Neural progenitor cell (in vitro differentiated cells): ENCODE measurements around the gene BAG1. TPM values are rescaled to one million over a fixed set of nuclear protein-coding genes. Genes with fewer than 3 reads are reported as not detected.

Source experiments
- DNase-seq: peaks from one replicate; pipeline ENCODE4 v3.0.0-alpha.2; 2016; ENCODE audit warnings: low spot score
- H2AFZ ChIP-seq: fragments of 200-600 bp; sonication (generic); replicated peaks from 2 replicates; pipeline ENCODE4 v1.6.1; 2016; ENCODE audit warnings: antibody characterized with exemption
- H3F3A ChIP-seq: fragments of 200-600 bp; sonication (generic); 2 replicates; pipeline ENCODE4 v1.6.1; 2016; ENCODE audit warnings: antibody characterized with exemption, low read depth
- H3K27ac ChIP-seq: fragments of 200-600 bp; sonication (generic); 2 replicates; pipeline ENCODE4 v1.5.1; 2016; ENCODE audit warnings: mild to moderate bottlenecking
- H3K27me3 ChIP-seq: fragments of 200-600 bp; sonication (generic); 2 replicates; pipeline ENCODE4 v1.6.1; 2016; ENCODE audit warnings: mild to moderate bottlenecking, moderate library complexity
- H3K36me3 ChIP-seq: fragments of 200-600 bp; sonication (generic); 2 replicates; pipeline ENCODE4 v1.5.1; 2016
- H3K4me1 ChIP-seq: fragments of 200-600 bp; sonication (generic); 2 replicates; pipeline ENCODE4 v1.6.1; 2016; ENCODE audit warnings: mixed run types
- H3K4me2 ChIP-seq: fragments of 200-600 bp; sonication (generic); 2 replicates; pipeline ENCODE4 v1.6.1; 2016
- H3K4me3 ChIP-seq: fragments of 200-600 bp; sonication (generic); 2 replicates; pipeline ENCODE4 v1.5.1; 2016
- H3K79me2 ChIP-seq: fragments of 200-600 bp; sonication (generic); 2 replicates; pipeline ENCODE4 v1.6.1; 2016; ENCODE audit warnings: low read depth
- H3K9ac ChIP-seq: fragments of 200-600 bp; sonication (generic); 2 replicates; pipeline ENCODE4 v1.6.1; 2016
- H3K9me3 ChIP-seq: fragments of 200-600 bp; sonication (generic); 2 replicates; pipeline ENCODE4 v1.5.1; 2016; ENCODE audit warnings: low read depth
- H4K20me1 ChIP-seq: fragments of 200-600 bp; sonication (generic); 2 replicates; pipeline ENCODE4 v1.6.1; 2016; ENCODE audit warnings: low read depth
- H3K27ac Mint-ChIP-seq: 3 replicates; pipeline ENCODE4 v1.8.0; 2021; ENCODE audit warnings: mixed read lengths
- H3K27me3 Mint-ChIP-seq: 2 replicates; pipeline ENCODE4 v1.8.0; 2022; ENCODE audit warnings: low read depth, mild to moderate bottlenecking, inconsistent platforms, moderate library complexity, mixed read lengths; ENCODE audit not compliant: insufficient read depth
- H3K36me3 Mint-ChIP-seq: 3 replicates; pipeline ENCODE4 v1.8.0; 2021; ENCODE audit warnings: mixed read lengths
- H3K4me1 Mint-ChIP-seq: 3 replicates; pipeline ENCODE4 v1.8.0; 2021; ENCODE audit warnings: mixed read lengths
- H3K4me3 Mint-ChIP-seq: 3 replicates; pipeline ENCODE4 v1.8.0; 2021; ENCODE audit warnings: mild to moderate bottlenecking, moderate library complexity, mixed read lengths
- H3K9me3 Mint-ChIP-seq: 3 replicates; pipeline ENCODE4 v1.8.0; 2020; ENCODE audit warnings: mixed read lengths
- EZH2 ChIP-seq: fragments of 200-600 bp; sonication (generic); IDR thresholded peaks from 2 replicates; pipeline ENCODE4 v1.6.1; 2017; ENCODE audit warnings: antibody characterized with exemption, mild to moderate bottlenecking, moderate library complexity
- EZH2phosphoT487 ChIP-seq: fragments of 200-600 bp; sonication (generic); IDR thresholded peaks from 2 replicates; pipeline ENCODE4 v1.6.1; 2017; ENCODE audit warnings: antibody characterized with exemption
- total RNA-seq: library from RNA; depleted of rRNA; stranded (reverse); fragments of >200 nt; gene quantifications from 2 replicates; pipeline ENCODE4 v1.2.3, GENCODE V29; 2015; ENCODE audit warnings: low replicate concordance
- TF ChIP-seq, protein P1 (sequence below): fragments of 200-600 bp; sonication (generic); IDR thresholded peaks from 2 replicates; pipeline ENCODE4 v1.5.1; 2017; ENCODE audit warnings: antibody characterized with exemption, mild to moderate bottlenecking

BAG1 gene
- total RNA-seq, 1 donor from 2014 or later, result 44.3 TPM

DNA sequence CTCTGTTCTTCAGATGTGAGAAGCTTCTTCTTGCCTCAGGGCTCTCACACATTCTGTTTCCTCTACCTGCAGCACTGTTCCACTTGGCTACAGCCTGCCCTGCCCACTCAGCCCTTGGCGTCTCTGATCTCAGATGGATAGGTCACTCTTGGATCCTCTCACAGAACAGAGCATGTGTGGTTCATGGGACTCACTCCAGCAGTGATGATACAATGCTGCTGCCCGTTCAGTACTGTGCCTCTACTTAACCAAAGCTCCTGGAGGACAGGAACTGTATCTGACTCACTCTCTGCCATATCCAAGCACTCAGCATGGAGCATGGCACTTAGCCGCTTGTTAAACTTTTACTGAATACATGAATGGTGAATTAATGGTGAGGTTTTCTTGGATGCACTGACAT, 27.9 kb downstream of the BAG1 start:
- Histone ChIP-seq H3K27ac (no peak overlapping the region), H3K4me3 (no peak overlapping the region), H3K27me3 (peaks cover 18% of the 10 kb centered on the region), H4K20me1 (no peaks in the 10 kb centered on the region), H3K36me3 (no peaks in the 10 kb centered on the region), H3K9me3 (no peaks in the 10 kb centered on the region), H2AFZ (no peak overlapping the region), H3K4me1 (no peaks in the 10 kb centered on the region), H3K79me2 (no peaks in the 10 kb centered on the region), H3K9ac (no peak overlapping the region), H3F3A (no peaks in the 10 kb centered on the region), H3K4me2 (no peak overlapping the region)
- TF ChIP-seq EZH2phosphoT487, result no peak
- TF ChIP-seq, protein P1, sequence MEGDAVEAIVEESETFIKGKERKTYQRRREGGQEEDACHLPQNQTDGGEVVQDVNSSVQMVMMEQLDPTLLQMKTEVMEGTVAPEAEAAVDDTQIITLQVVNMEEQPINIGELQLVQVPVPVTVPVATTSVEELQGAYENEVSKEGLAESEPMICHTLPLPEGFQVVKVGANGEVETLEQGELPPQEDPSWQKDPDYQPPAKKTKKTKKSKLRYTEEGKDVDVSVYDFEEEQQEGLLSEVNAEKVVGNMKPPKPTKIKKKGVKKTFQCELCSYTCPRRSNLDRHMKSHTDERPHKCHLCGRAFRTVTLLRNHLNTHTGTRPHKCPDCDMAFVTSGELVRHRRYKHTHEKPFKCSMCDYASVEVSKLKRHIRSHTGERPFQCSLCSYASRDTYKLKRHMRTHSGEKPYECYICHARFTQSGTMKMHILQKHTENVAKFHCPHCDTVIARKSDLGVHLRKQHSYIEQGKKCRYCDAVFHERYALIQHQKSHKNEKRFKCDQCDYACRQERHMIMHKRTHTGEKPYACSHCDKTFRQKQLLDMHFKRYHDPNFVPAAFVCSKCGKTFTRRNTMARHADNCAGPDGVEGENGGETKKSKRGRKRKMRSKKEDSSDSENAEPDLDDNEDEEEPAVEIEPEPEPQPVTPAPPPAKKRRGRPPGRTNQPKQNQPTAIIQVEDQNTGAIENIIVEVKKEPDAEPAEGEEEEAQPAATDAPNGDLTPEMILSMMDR, result no peak
- no peak for TF ChIP-seq EZH2
- no peak for DNase-seq
- peaks cover 6% of the 10 kb centered on the region for H3K4me1 Mint-ChIP-seq
- no peak overlapping the region for H3K4me3 Mint-ChIP-seq
- H3K27me3 Mint-ChIP-seq, result peaks cover 11% of the 10 kb centered on the region
- H3K9me3 Mint-ChIP-seq, result no peaks in the 10 kb centered on the region
- peak overlapping the region; percentile 47 for H3K27ac Mint-ChIP-seq
- no peaks in the 10 kb centered on the region for H3K36me3 Mint-ChIP-seq

DNA sequence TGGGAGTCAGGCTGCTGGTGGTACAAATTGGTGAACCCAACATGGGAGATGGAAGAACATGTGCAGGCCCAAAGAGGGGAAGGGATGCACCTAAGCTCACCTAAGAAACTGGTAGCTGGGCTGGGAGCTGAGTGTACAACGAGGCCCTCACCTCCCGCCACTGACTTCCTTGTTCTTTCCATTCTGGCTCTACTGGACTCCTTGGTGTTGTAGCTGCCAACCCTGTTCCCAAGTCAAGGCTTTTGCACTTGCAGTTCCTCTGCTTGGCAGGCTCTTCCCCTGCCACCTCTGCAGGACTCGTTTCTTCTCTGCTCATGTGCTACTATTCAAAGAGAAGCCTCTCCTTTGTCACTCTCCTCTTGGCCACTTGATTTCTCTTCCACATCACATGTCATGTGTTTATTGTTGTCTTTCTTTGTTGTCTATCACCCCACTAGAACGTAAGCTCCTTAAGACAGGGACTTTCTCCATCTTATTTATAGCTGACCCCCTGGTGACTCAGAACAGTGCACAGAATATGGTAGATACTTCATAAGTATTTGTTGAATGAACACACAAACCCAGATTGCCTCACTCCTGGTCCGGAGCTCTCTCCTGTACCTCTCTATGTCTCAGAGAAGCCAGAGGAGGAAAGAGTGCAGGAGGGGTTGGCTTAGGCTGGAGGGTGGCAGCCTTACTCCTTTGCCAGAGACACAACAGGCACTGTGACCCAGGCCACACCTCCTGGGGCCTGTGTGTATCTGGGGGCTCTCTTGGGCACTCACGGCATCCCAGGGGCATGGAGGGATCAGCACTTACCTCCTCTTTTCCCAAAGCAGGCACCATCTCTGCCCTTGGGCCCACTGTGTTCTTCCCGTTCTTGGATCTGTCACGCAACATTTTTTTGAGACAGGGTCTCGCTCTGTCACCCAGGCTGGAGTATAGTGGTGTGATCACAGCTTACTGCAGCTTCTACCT, 29.7 kb downstream of the BAG1 start:
- TF ChIP-seq, protein P1, result no peak
- TF ChIP-seq EZH2 (no peak), EZH2phosphoT487 (no peak)
- H3K4me3 Mint-ChIP-seq, result no peak overlapping the region
- Histone ChIP-seq H3K27me3 (peaks cover 20% of the 10 kb centered on the region), H3K9me3 (no peaks in the 10 kb centered on the region), H3K4me3 (no peak overlapping the region), H3K4me1 (no peaks in the 10 kb centered on the region), H3K36me3 (no peaks in the 10 kb centered on the region), H3K27ac (no peak overlapping the region), H4K20me1 (no peaks in the 10 kb centered on the region), H2AFZ (no peak overlapping the region), H3K9ac (no peak overlapping the region), H3K4me2 (no peak overlapping the region), H3F3A (no peaks in the 10 kb centered on the region), H3K79me2 (no peaks in the 10 kb centered on the region)
- H3K9me3 Mint-ChIP-seq, result no peaks in the 10 kb centered on the region
- H3K4me1 Mint-ChIP-seq, result peaks cover 4% of the 10 kb centered on the region
- no peaks in the 10 kb centered on the region for H3K36me3 Mint-ChIP-seq
- no peak for DNase-seq
- peaks cover 12% of the 10 kb centered on the region for H3K27me3 Mint-ChIP-seq
- no peak overlapping the region for H3K27ac Mint-ChIP-seq

DNA sequence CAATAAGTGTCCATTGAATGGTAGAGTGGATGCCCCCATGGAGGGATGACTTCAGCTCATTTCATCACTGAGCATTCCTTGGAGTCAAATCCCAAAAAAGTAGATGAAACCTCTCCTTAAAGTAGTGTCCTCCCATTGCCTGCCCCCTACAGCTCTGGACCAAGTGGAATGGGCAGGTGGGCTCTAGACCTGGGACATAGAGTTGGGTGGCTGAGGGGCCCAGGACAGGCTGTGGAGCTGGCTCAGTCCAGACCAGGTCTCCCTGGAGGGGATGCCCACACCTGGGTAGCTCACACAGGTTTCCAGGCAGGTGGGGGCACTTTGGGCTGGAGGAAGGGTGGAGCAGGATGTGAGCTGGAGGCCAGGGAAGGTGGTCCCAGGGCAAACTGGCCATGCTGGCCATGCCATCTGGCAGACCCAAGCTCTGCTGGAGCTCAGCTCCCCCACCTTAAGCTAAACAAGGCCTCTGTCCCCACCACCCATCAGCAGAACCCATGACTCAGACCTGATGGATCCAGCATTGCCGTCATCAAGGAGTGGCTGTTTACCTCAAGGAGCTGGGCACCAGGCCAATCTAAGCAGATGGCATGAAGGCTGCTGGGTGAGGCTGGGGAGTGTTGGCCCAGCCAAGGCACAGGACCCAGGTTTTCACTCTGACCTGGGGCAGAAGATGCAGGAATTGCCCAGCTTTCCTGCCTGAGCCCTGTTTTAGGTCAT, 30.7 kb downstream of the BAG1 start:
- Histone ChIP-seq H3K27ac (no peak overlapping the region), H3K4me2 (no peak overlapping the region), H3K4me1 (no peaks in the 10 kb centered on the region), H3K9ac (no peak overlapping the region), H4K20me1 (no peaks in the 10 kb centered on the region), H3K36me3 (no peaks in the 10 kb centered on the region), H3K9me3 (no peaks in the 10 kb centered on the region), H2AFZ (no peak overlapping the region), H3F3A (no peaks in the 10 kb centered on the region), H3K79me2 (no peaks in the 10 kb centered on the region), H3K4me3 (no peak overlapping the region), H3K27me3 (peaks cover 20% of the 10 kb centered on the region)
- H3K4me1 Mint-ChIP-seq, result no peaks in the 10 kb centered on the region
- H3K36me3 Mint-ChIP-seq, result no peaks in the 10 kb centered on the region
- peaks cover 12% of the 10 kb centered on the region for H3K27me3 Mint-ChIP-seq
- no peak overlapping the region for H3K4me3 Mint-ChIP-seq
- TF ChIP-seq EZH2, result no peak
- TF ChIP-seq EZH2phosphoT487, result no peak
- TF ChIP-seq, protein P1, result no peak
- H3K9me3 Mint-ChIP-seq, result no peaks in the 10 kb centered on the region
- DNase-seq, result no peak
- H3K27ac Mint-ChIP-seq, result no peak overlapping the region
